Activated gamma-delta T cell (primary cell): ENCODE measurements around the gene ANKRD11.
"Not testable (repeated sequence)": the region's sequence is repeated elsewhere in the genome, so short reads cannot be mapped to it uniquely, and the experiment has no call there.

ENCODE experiments used
- DNase-seq: peaks from one replicate; lab custom pipeline; 2025; lab: John Stamatoyannopoulos, UW

Gene ANKRD11

GRCh38 chr16:89450537-89450936 is 39.8 kb downstream of the ANKRD11 start:
- DNase-seq, result no peak

GRCh38 chr16:89449726-89450335 is 40.5 kb downstream of the ANKRD11 start:
- no peak for DNase-seq

GRCh38 chr16:89448656-89449055 is 41.7 kb downstream of the ANKRD11 start:
- DNase-seq, result no peak

DNA sequence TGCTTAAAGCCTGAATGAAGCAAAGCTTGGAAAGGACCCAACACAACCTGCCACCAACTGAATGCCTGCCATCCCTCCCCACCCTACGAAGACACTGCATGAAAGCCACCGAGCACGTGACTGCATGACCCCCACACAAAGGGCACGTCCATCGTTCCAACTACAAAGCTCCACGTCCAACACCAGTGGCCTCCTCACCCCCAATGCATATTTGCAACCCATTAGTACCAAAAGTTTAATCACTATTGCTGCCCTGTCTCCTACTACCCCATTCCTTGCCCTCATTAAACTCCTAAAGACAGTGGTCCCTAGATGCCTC is 43.4 kb downstream of the ANKRD11 start:
- DNase-seq, result no peak

DNA sequence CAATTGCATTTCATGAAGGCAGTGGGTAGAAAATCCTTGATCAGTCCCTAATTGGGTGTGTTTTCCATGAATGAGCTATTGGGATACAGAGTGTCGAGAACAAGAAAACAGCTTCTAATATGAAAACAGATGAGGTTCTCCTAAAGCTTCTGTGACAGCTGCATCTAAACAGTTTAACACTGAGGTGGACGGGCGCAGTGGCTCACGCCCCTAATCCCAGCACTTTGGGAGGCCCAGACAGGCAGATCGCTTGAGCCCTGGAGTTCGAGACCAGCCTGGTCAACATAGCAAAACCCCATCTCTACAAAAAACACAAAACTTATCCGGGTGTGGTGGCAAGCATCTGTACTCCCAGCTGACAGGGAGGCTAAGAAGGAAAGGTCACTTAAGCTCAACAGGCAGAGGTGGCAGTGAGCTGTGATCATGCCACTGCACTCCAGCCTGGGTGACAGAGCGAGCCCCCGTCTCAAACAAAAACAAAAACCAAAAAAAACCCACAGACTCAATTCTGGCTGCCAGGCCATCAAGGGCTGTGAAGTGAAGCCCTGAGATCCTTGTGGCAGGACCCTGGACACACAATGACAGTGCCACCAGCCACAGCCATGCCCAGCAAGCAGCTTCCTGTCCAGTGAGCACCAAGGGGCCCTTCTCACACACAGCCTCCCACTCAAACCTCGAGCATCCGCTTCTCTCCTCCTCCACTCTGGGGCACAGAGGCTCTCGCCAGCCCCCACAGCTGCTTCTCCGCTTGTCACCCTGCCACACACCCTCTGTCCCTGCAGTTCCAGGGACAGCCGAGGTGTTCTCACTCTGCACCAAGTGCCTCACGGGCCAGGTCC is 44.0 kb downstream of the ANKRD11 start:
- DNase-seq, result no peak

GRCh38 chr16:89445166-89445565 is 45.2 kb downstream of the ANKRD11 start:
- no peak for DNase-seq

DNA sequence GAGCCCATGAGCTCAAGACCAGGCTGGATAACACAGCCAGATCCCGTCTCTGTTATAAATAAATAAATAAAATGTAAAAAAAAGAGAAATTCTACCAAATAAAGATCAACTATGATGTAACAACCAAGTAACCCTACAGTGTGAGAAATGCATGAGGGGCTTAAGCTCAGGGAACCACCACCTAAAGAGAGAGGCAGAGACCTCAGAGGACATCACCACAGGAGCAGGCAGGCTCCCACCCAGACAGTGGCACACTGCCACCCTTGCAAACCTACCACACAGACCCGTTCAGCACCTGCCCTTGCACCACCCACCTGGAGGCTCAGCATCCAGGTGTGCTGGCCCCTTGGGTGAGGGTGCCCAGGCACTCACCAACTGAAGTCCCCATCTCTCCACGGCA is 45.6 kb downstream of the ANKRD11 start:
- DNase-seq, result no peak

DNA sequence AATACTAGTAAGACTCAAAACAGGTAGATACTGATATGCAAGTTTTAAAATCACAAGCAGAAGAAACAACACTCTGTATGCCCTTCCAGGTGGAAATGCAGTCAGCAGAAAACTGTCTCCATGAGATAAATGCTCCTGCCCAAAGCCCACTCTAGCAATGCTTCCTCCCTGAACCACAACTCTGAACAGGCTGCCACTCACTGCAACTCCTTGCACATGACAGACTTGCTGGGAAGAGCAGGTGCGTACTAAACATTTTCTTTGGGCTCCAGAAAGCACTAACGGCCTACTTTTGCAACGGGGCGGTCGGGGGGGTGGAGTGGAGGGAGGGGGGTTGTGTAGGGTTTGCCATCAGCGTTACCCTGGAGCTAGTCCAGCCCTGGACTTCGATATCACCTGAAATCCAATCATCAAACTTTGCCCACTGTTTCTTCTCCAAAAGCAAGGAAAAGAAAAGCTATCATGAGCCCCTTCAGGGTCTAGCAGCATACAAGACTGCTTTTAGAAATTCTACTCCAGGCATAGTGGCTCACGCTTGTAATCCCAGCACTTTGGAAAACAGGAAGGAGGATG is 46.1 kb downstream of the ANKRD11 start:
- no peak for DNase-seq

DNA sequence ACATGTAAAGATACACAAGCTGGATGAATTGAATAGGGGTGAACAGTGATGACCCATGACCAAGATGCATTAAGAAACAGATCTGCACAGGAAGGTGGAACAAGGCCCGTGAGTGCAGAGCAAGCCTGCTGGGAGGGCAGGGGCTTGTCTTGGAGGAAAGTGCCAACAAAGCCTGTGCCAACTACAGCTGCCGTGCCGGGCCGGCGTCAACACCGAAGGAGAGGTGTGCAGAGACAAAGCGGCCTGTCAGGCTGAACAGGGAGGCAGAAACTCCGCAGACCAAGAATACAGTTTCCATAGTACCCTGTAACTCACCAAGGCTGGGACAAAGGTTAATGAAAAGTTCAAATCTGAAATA is 46.7 kb downstream of the ANKRD11 start:
- no peak for DNase-seq

DNA sequence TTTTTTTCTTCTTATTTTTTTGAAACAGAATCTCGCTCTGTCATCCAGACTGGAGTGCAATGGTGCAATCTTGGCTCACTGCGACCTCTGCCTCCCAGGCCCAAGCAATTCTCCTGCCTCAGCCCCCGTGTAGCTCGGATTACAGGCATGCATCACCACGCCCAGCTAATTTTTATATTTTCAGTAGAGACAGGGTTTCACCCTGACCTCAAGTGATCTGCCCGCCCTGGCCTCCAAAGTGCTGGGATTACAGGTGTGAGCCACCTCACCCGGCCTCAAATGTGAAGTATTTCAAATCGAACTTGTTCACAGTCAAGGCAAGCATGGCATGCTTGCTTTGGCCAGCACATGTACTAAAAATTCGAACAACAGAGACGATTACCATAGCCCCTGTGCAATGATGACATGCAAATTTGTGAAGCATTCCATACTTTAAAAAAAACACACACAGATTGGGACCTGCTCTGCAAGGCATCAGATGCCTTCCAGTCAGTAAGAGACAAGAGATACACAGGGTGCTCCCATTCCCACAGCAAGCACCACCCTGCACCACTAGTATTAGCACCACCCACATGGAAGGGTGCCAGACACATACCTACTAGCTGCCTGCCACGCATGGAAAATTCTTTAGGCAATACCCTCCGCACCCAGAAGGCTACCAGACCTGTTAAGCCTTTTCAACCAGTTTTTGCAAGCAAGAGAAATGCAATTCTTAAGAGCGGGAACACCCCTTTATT is 47.2 kb downstream of the ANKRD11 start:
- DNase-seq, result no peak

GRCh38 chr16:89442588-89442987 is 47.8 kb downstream of the ANKRD11 start:
- no peak for DNase-seq

- no peak for DNase-seq
Observed at GRCh38 chr16:89439659-89440058, 50.7 kb downstream of the ANKRD11 start.

DNA sequence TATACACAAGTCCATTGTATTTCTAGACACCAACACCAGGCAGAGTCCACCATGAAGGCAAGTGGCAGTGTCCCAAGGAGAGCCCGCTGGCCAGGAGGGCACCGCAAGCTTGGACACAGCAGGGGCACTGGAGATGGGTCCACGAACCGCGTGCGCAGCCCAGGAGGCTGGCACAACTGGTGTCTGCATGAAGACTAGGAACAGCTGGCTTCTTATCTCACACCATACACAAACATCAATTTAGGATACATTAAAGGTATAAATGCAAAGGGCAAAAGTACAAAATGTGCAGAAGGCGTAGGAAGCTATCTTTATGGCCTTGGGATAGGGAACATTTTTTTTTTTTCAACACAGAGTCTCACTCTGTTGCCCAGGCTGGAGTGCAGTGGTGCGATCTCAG is 52.4 kb downstream of the ANKRD11 start:
- DNase-seq, result no peak

DNA sequence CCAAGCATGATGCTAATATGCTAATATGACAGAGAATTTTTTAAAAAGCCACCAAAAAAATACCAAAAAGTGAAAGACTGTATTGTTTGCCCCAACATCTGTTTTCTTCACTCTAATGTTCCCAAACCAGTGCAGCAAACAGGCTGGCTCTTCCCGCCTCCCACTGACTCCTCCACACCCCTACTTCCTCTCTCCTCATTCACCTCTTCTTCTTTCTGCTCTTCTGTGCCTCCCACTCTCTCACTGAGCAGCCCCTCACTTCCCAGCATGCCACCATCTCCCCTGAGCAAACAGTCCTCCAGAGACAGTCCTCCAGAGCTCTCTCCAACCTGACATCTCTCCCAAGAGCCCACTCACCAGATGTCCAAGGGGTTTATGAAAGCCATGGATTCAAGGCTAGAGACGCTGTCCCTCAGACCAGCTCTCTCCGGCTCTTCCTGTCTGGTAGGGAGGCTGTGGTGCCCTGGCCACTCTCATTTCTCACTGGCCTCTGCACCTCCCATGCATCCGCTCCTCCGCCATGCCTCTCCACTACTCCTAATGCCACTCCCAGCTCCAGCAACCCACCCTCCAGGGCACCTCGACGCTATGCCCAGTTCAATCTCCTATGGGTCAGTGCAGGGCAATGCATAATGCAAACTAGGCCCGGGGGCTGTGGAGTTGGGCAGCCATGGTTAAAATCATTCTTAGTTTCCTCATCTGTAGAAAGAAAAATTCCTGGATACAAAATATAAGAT is 52.9 kb downstream of the ANKRD11 start:
- DNase-seq, result no peak

DNA sequence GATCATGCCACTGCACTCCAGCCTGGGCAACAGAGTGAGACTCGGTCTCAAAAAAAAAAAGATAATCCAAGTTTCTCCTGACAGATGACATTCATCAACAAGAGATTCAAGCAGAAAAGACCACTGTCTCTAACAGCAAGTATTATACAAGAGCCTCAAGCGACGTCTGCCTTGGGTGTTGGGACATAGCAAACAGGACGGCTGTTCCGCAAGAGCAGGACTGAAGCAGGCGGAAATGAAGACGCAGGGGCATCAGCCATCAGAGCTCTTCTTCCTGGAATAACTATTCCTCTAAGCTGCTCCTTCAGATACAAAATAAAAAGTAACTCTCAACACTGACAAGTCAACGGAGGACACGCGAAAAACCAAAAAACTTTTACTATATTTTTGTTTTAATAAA is 54.0 kb downstream of the ANKRD11 start:
- no peak for DNase-seq

DNA sequence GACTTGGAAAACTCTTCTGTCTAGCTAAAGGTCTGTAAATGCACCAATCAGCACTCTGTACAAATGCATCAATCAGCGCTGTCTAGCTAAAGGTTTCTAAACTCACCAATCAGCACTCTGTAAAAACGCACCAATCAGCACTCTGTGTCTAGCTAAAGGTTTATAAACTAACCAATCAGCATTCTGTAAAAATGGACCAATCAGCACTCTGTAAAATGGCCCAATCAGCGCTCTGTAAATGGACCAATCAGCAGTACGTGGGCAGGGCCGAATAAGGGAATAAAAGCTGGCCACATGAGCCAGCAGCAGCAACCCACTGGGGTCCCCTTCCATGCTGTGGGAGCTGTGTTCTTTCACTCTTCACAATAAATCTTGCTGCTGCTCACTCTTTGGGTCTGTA is 55.3 kb downstream of the ANKRD11 start:
- DNase-seq, result not testable (repeated sequence)

DNA sequence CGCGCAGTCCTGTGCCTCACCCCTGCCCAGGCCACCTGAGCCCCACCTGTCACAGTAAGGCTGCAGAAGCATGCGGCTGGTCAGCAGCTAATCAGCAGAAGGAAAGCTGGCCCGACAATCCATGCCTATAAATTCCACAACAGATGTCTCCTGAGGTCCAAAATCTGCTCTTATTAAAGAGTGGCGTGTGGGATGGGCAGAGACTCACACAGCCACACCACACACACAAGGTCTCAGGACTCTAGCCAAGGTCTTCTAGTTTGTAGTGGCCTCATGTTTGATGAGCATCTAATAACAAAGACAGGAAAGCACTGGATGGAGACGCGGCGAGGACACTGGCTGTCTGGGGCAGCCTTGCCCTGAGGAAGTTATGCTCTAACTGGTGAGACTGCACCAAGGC is 55.9 kb downstream of the ANKRD11 start:
- no peak for DNase-seq

DNA sequence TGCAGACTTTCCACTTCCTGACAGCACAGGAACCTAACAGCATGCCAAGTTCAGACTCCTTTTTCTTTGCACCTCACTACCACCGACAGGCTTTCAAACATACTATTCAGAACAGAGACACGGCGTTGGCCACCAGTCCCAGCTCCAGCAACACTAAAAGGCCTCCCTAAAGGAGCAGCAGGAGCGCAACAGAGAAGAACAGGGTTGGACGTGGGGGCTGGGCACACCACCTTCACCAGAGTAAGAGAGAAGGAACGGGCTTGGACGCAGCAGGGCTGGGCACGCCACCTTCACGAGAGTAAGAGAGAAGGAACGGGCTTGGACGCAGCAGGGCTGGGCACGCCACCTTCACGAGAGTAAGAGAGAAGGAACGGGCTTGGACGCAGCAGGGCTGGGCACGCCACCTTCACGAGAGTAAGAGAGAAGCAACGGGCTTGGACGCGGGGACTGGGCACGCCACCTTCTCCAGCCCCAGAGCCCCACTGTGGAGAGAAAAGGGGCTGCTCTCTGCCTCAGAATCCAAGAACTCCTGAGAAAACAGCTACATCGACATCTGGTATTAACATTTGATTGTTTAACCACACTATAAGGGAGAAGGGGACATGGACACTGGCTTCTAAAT is 56.9 kb downstream of the ANKRD11 start:
- not testable (repeated sequence) for DNase-seq

- no peak for DNase-seq
Observed at GRCh38 chr16:89431630-89432029, 58.7 kb downstream of the ANKRD11 start.

GRCh38 chr16:89431158-89431584 is 59.2 kb downstream of the ANKRD11 start:
- DNase-seq, result no peak

- DNase-seq, result no peak
Observed at GRCh38 chr16:89430436-89431157, 59.8 kb downstream of the ANKRD11 start.
